ENCODE data around the gene DNAJC24.
A peak's percentile ranks its signal among the peaks of the same experiment; 100 is the strongest.

DNAJC24 gene

DNA sequence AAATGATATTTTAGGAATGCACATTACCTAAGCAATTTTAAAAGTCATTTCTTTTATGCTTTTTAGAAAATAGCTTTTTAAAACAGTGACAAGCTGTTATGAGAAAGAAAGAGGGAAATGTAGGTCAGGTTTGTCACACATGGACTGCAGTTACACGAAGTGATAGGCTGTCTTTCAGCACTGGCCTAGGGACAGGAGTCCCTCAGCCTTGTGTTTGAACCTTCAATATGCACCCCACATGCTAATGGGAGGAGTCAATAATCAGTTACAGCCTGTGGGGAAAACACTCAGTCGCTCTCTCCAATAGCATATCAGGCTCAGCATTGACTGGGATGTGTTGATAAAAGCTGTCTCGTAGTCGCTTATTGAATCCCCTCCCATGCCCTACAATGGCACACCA is 45.8 kb downstream of the DNAJC24 start:
- DNase-seq (ENCODE audit: low spot score), result no peak

DNA sequence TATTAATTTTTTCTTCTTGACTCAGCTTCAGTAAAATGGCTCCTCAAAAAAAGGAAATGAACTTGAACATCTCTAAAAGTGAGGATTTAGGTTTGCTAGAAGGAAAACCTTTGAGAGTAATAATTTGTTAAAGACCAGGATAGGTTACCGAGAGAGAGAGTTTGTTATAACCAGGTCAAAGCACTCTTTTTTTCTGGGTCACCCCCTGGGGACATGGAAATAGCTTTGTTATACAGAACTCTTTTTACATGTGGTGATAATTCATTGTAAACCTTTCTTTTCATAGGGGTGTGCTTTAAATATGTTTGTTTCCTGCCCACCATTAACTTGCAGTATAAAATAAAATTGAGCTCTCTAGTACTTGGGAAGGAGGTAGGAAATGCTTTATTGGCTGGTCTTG is 47.7 kb downstream of the DNAJC24 start:
- DNase-seq (ENCODE audit: low spot score), result no peak

DNA sequence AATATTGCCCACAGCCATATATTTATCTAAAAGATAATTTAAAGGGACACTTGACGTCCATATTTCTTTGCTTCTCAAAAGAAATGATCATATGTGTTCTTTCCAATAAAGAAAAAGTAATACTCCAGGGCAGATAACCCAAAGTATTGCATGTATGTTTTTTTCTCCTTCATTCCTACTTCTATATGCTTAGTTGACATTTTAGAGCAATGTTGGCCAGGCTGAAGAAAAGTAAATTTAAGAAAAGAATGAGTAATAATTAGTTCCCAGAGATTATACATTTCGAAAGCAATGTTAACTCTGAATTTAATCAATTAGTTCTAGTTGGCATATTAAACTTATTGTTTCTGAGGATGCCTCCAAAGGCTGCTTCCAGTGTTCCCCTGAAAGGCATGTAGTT is 48.2 kb downstream of the DNAJC24 start:
- no peak for DNase-seq (ENCODE audit: low spot score)

DNA sequence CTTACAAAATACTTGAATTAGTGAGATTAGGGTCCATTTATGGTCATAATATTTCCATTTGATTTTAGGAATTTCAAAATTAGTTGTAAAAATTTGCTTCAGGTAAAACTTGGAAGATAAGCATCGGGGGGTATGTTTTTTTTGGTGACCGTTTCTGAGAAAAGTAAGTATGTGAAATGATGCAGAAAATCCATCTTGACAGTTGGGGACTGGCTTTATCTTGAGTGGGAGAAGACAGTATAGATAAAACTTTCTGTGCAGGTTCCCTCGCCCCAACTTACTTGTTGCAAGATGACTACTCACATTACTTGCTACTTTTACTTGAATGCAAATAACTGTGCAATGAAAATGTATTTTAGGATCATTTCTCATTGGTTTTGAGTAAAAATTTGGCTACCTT is 49.5 kb downstream of the DNAJC24 start:
- DNase-seq (ENCODE audit: low spot score), result no peak

DNA sequence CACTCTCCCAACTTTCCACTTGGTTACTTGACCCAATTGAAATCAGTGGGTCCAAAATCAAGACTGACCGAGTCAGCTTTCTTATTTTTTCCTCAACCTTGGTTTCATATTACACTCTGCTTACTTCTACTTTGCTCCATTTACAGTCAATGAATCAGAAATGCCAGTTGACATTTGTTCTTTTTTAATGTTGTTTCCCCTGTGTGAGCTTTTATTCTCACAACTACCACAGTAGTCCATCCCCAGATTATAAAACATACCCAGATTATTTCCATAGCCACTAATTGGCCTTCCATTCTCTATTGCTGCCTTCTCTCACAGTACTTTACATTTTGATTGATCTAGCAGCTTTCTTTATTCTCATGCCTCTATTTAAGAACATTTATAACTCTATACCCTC is 50.0 kb downstream of the DNAJC24 start:
- no peak for DNase-seq (ENCODE audit: low spot score)

DNA sequence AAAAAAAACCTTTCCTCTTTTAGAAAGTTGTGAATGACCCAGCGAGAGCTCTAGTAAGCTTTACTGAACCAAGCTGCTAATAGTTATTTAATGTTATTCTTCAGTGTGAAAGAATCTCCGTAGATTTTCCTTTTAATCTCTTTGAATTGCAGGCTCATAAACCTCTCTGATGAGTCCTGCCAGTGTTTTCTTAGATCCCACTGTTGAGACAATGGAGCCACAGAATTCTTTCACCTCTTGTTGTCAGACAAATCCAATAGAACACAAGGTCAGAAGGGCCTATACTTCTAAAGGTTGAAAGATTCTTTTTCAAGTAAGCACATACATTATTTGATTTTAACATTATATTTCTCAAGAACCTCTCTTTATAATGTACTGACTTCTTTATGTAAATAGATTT is 52.2 kb downstream of the DNAJC24 start:
- no peak for DNase-seq (ENCODE audit: low spot score)

DNA sequence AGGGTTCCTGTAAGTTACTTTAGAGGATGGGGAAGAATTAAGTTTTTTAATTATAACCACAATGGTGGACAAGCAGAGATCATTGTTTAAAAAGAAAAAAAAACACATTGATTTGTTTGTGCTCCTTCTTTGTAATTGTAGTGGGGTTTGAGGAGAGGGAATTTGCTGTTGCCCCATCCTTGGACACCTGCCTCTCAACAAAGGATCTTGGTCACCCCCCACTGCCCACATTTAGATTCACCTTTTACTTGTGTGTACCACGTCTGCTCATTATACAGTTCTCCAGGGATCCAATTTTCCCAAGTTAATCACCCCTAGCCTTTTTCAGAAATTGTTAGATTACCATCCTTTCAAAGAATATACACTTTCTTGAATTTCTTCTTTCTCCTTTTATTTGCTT is 53.0 kb downstream of the DNAJC24 start:
- no peak for DNase-seq (ENCODE audit: low spot score)

DNA sequence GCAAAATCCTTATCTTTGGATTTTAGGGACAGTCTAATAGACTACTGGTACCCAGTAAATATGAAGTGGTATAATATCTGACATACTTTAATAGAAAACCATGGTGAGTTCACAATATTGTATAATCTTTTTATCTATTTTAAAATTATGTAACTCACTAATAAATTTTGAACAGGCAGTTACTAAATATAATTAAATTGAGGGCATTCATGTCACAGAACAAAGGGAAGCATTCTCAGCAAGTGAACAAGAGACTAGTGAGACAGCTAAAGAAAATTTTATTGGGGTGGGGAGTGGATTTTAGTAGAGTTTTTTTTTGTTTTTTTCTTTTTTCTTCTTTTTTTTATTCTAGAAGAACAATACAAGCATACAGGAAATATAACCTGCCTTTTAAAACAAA is 55.0 kb downstream of the DNAJC24 start:
- no peak for DNase-seq (ENCODE audit: low spot score)

DNA sequence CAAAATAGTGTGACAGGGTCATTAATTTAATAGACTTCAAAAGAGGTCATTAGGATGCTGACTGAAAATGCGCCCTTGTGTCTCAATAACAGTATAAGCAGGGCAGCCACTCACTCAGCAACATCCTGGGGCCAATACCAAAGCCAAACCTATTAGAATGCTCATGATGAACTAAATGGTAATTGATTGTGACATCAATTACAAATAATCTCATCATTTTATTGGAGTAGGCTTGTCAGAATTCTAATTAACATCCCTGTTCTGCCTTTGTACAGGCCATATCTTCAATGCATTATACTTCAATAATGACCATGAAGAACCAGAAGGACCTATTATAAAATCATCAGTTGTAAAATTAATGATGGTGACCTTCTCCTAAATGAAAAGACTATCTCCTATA is 64.2 kb downstream of the DNAJC24 start:
- no peak for DNase-seq (ENCODE audit: low spot score)

DNA sequence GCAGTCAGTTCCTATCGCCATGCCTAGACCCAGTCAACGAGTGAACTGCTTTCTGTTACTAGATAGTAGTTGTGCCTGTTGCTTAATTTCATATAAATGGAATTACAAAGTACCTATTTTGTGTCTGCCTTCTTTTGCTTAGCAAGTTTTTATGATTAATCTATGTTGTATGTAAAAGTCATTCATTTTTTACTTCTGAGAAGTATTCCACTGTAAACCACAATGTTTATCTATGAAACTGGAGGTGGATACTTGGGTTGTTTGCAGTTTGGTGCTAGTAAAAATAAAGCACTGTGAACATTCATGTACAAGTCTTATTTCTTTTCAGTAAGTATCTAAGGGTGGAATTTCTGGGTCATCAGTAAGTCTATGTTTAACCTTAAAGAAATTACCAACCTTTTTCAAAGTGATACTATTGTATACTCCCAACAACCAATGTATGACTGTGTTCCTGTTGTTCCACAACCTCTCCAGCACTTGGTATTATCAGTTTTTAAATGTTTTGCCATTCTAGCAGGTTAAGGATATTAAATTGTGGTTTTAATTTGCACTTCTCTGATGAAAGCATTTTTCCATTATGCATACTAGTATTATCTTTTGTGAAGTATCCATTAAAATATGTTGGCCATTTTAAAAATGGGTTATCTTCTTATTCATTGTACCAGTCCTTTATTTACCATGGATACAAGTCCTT is 68.2 kb downstream of the DNAJC24 start:
- DNase-seq (ENCODE audit: low spot score), result peak; percentile 3

DNA sequence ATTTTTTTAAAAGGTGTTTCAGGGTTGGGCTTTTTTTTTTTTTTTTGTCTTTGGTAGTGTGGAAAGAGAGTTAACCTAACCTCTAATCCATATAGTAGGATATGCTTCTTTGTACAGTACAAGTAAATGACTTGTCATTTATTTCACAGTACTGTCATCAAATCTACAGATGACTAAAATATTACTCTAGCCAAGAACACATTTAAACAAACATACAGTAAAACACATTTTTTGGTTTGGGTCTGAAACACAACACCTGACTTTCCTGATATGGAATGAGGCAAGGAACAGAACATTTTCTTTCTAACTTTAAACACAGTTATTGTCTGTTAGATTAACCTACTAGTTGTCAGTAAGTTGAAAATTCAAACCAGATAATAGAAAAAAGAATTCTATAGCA is 71.6 kb downstream of the DNAJC24 start:
- no peak for DNase-seq (ENCODE audit: low spot score)

DNA sequence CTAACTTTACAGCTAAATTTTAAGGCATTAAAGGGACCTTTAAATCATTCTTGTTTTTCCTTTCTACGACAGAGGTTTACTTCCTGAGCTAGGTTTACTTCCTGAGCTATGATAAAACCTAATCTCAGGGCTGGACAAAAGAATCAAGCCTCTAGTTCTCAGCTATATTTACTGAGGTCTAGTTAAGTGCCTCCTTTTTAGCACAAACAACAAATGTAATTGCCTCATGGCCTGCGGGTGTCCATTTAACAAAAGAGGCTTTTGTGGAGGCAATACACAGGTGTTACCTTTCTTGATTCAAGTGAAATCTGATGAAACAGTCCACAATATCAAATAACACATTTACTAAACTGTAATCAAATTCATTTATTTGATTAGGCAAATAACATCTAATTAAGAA is 72.4 kb downstream of the DNAJC24 start:
- no peak for DNase-seq (ENCODE audit: low spot score)

DNA sequence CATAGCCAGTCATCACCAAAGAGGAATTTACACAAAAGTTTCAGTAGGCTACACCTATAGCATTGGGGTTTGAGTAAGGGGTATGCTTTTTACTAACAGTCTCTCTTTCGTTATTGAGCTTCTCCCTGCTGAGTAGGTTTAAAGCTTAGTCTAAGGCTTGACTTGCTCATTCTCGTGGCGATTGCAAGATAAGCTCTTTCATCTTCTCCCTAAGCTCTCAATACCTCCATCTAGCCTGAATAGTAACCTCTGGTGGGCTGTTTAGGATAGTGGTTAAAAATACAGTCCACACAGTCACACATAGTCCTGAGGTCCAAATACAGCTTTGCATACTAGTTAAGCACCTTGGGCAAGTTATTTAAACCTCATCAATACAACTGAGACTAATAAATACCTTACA is 74.1 kb downstream of the DNAJC24 start:
- DNase-seq (ENCODE audit: low spot score), result no peak

DNA sequence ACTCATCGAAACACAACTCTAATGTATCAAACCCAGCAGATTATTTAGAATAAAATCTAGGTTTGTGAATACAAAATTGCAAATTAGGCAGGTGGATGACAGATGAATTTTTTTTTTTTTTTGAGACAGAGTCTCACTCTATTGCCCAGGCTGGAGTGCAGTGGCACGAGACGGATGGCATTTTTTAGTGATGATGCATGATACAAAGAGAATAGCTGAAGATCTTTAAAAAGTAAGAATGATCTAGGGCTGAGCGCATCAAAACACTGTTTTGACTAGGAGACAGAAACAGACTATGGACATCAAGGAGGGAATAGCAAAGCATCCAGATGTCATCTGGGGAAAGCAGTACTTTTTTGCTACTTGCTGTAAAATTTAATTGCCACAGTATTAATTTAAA is 76.0 kb downstream of the DNAJC24 start:
- DNase-seq (ENCODE audit: low spot score), result no peak

DNA sequence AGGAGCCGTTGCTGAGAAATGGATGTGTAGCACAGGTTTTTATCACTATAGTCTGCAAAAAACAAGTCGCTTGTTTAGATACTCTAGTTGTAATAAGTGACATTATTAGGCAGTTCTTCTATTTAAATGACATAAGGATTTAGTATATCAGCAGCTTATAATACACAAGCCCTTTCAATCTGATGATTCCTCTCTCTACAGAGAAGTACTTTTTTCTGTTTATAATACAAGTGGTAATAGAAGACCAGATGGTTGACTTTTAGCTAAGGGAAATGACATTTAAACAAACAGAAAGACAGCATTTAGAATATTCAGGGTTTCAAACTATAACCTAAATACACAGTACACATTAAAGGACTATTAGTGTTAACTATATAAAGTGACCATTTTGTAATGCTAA is 79.4 kb downstream of the DNAJC24 start:
- DNase-seq (ENCODE audit: low spot score), result no peak

DNA sequence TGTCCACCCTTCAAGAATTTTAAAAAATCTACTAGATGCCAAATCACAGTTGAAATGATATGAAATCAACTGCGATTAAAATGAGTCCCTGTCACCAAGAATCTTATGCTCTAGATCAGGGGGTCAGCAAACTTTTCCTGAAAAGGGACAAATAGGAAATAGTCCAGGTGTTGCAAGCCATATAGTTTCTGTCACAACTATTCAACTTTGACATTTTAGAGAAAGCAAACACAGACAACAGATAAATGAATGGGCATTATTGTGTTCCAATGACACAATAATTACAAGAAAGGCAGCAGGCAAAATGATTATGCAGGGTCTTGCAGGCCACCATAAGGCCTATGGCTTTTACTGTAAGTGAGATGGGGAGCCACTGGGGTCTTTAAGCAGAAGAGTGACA is 81.2 kb downstream of the DNAJC24 start:
- DNase-seq (ENCODE audit: low spot score), result no peak

DNA sequence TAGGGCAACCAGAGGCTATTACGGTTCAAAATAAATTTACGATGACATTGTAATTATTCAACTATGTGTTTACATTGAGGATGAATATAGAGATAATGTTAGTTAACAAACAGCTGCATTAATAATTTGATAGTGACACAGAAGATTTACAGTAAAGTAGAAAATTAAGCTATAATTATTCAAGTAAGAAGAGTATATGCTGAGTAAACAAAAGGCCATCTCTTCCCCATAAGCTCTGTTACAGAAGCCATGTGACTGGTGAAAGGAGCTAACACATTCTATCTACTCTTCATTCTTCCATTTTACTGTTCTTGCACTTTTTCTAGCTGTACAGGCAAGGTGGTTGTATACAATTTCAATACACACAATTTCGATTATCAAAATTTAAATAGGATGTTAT is 85.5 kb downstream of the DNAJC24 start:
- DNase-seq (ENCODE audit: low spot score), result no peak

DNA sequence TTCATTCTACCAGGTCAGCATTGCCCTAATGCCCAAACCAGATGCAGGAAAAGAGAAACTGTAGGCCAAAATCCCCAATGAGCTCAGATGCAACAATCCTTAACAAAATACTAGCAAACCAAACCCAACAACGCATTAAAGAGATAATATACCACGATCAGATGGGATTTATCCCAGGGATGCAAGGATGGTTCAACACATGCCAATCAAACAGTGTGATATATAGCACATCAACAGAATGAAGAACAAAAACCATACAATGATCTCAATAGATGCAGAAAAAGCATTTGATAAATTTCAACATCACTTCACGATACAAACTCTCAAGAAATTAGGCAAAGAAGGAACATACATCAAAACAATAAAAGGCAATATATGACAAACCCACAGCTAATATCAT is 94.8 kb downstream of the DNAJC24 start:
- no peak for DNase-seq (ENCODE audit: low spot score)

DNA sequence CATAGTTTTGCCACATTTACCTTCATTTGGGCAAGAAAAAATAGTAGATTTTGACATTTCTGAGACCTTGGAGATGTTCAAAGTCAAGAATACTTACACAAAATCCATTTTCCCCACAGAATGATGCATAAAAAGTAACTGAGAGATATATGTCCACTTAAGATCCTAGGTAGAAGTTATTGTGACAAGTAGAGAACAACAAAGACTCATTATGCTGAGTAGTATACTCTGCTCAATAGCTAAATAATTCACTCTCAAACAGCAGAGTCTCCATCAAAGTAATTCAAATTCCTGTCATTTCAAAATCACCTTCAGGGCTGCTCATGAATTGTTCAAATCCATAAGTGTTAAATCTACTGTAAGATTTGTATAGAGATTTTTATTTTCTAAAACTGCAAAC is 104.4 kb downstream of the DNAJC24 start:
- no peak for DNase-seq (ENCODE audit: low spot score)

DNA sequence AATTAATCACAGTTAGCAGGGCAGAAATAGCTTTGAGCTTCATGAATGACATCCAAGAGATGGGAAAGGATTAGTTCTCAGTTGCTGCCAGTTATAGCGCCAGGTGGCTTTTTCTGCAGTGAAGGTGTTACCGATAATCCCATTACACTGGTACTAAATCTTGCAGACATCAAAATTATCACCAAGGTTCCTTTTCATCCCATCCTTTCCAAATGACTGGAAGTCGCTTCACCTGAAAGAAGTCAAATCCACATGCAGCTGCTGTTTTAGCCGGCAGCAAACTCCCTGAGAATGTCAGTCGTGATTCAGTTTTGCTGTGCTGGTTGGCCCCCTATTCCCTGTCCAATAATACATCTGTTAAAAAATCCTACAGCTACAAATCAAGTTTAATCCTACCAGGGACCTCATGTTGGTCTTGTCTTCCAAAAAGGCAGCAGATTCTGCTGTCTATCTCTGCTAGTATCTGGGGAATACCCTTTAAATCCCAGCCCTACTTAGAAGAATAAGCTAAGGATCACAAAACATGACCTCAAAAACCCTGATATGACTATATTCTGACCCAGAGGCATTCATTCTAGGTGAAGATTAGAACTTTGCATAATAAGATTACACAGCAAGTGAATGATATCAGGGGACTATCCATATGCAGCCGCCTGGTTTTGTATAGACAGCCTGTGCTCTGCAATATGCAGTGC is 108.0 kb downstream of the DNAJC24 start:
- no peak for DNase-seq (ENCODE audit: low spot score)

DNA sequence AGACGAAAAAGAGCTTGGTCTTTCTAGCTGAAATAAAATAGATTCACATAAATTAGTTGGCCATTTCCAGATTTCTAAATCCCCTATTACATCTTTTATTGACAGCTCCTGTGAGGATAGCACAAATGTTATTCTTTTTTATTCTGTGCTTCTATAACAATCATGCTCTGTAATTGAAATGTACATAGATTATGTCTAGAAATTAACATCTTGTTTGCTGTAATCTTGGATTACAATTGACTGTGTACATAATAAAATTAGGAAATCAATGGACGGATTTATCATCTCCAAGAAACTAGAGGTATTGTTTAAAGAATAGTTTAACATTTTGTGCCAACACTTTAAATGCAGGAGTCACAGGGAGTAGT is 108.5 kb downstream of the DNAJC24 start:
- DNase-seq (ENCODE audit: low spot score), result no peak

DNA sequence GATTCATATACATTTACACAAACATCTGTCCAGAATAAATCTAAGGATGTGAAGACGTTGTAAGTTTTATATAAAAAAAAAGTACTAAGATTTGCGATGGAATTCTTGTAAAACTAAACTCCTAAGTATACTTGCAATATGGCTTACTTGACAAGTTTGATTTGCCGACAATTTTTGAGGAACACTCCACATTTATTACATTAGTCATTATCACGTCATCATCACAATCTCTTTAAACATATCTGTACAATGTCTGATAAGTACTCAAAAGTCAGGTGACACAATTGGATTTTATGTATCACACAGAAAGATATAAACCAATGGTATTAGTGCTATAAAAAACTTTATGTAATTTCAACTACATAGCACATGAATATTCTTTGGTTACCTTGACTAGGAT is 109.4 kb downstream of the DNAJC24 start:
- no peak for DNase-seq (ENCODE audit: low spot score)

DNA sequence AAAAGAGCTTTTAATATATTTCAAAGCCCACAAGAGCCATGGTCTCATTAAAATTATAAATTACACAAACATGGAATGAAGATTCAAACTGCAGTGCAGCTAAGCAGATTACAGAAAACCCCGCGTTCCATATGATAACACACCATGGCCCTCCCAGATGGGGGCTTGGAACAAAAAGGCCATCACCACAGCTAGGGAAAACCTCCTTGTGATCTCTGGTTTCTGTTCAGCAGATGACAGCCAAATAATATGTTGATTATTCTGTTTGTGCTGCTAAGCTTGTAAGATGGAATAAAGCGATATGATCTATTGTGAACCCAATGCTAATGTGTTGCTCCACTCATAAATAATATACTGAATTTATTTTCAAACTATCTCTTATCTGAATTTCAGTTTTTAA is 111.3 kb downstream of the DNAJC24 start:
- no peak for DNase-seq (ENCODE audit: low spot score)
